Fibroblast of the conjunctiva (primary cell): ENCODE data around the gene DLEC1.
"Not testable (repeated sequence)": the region's sequence is repeated elsewhere in the genome, so short reads cannot be mapped to it uniquely, and the experiment has no call there.

Source experiments
- DNase-seq: peaks from one replicate; pipeline ENCODE4 v3.0.0-alpha.2; 2010; ENCODE audit warnings: low read depth

Gene DLEC1

DNA sequence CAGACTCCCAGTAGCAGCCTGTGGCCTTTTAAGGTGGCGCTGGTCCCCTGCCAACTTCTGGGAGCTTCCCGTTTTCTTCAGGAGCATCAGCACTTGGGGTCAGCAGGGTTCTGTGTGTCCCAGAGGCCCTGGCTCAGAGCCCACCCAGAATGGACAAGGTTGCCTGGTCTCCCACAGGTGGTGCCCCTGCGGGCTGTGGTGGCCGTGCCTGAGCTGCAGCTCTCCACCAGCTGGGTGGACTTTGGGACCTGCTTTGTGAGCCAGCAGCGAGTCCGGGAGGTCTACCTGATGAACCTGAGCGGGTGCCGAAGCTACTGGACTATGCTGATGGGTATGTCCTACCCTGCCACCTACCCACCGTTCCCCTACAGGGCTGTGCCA is 82.4 kb downstream of the DLEC1 start:
- no peak for DNase-seq

GRCh38 chr3:38121832-38122461 is 82.9 kb downstream of the DLEC1 start:
- DNase-seq: no peak

DNA sequence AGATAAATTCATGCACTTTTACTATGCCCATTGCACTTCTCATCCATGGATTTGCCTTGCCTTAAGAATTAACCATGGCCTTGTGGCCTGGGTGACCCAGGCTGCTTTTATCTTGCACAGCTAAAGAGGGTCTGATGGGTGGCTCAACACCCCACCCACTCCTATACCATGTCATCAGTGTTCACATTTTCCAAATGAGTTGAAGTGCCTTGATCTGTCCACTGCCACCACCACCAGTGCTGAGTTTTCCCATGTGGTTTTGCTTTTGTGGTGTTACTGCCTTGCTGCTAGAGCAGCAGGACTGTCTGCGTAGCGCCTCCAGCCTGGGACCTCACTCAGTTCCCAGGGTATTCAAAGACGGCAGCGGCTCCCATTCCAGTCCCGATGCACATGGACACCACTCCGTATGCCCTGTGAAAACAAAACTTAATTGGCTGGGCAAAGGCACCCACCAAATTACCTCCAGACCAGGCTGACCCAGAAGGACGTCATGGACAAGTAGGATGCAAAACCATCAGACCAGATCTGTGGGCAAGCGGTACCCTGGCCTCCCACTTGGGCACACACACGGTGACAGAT is 83.8 kb downstream of the DLEC1 start:
- no peak for DNase-seq

DNA sequence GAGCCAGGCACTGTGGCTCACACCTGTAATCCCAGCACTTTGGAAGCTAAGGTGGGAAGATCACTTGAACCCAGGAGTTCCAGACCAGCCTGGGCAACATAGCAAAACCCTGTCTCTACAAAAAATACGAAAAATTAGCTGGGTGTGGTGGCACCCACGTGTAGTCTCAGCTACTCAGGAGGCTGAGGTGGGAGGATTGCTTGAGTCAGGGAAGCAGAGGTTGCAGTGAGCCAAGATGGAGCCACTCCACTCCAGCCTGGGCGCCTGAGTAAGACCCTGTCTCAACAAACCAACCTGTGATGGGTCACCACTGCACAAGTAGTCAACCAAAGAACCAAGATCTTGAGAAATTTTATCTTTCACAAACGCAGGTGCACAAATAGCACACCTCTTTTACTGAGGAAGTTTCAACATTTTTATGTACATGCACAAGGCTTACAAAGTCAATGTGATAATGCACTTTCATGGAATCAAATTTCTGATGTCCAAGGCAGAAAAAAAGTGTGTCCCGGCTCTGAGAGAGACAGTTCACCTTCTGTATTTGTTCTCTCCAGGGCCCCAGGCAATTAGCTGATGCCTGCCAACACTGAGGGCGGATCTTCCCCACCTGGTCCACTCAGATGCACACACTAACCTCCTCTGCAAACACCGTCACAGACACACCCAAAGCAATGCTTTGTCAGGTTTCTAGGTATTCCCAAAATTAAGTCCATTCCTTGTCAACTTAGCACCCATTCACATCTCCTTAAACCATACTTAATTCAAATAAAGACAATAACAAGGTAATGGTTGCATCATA is 85.5 kb downstream of the DLEC1 start:
- no peak for DNase-seq

GRCh38 chr3:38125305-38126120 is 86.5 kb downstream of the DLEC1 start:
- DNase-seq: no peak

DNA sequence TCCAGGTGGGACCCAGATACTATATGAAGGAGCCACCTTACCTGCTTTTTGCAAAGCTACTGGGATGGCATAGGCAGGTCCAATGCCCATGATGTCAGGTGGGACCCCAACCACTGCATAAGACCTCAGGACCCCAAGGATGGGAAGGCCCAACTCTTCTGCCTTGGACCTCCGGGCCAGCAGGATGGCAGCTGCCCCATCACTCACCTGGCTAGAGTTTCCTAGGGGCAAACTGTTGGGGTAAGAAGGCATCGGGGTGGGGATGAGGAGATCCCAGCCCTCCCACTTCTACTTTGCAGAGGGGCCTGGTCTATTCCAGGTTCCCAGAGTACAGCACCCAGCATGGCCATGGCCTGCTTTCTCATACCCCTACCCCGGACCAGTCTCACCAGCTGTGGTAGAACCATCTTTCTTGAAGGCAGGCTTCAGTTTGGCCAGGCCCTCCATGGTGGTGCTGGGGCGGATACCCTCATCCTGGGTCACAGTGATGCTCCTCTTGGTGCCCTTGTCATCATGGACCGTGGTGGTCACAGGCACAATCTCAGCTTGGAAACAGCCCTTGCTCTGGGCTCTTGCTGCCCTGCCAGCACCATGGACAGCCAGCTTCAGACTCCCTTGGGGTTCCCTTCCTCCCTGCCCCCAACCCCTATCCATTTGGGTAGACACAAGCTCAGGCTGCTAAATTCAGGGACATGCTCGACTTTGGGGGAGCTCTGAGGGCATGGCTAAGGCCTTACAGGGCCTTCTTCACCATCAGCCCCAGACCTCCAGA is 87.3 kb downstream of the DLEC1 start:
- DNase-seq: no peak

DNA sequence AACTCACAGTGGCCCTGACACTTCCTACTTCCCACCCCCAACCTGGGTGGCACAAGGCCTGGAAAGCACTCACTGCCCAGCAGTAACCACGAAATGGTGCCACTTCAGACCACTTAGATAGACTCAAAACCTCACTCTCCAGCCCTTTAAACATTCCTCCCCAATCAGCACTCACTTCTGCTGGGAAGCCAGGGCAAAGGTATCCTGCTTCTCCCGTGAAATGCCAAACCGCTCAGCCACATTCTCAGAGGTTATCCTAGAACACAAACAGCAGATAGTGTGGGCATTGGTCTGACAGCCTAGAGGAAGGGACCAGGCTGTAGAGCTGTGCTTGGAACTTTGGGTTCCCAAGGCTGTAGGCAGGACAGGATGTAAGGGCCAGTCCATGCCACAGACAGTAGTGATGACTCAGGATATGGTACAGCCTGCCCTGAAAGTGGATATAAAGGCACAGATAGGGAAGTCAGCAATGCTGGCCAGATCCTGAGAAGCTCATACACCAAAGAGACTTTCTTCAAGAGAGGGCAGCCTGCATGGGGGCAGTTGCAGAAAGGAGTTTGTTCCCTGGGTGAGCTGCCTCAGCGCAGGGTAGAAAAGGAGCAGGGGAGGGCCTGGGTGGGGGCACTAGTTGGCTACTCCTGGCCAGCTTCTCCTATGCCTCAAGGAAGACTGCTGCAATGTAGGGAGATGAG is 88.7 kb downstream of the DLEC1 start:
- no peak for DNase-seq

DNA sequence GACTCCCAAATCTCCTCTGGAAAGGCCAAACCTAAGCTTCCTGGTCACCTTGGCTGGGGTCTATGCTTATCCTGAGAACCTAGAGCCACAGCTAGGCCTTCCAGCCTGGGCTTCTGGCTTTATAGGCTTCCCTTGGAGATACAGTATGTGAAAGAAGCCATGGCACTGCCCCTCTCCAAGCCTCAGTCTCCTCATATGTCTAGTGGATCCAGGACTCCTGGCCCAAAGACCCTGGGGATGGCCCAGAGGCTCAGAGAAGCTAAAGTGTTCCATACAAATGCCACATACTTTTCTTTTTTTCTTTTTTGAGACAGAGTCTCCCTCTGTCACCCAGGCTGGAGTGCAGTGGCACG is 89.3 kb downstream of the DLEC1 start:
- no peak for DNase-seq

DNA sequence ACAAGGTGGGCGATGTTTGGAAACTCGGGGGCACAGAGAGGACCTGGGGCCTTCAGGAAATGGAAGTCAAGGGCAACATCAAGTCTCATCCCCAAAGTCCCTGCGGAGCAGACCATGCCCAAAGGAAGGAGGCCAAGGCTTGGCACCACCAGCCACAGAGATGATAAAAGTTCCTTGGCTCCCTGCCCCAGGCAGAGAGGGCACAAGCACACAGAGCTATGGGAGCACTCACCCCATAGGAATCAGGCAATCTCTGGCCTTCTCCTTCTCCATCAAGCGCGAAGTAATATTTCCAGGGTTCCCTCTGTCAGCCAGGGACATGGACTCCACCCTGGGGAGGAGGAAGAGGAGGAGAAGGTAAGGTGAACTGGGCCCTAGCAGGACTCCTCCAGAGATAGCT is 90.0 kb downstream of the DLEC1 start:
- no peak for DNase-seq

DNA sequence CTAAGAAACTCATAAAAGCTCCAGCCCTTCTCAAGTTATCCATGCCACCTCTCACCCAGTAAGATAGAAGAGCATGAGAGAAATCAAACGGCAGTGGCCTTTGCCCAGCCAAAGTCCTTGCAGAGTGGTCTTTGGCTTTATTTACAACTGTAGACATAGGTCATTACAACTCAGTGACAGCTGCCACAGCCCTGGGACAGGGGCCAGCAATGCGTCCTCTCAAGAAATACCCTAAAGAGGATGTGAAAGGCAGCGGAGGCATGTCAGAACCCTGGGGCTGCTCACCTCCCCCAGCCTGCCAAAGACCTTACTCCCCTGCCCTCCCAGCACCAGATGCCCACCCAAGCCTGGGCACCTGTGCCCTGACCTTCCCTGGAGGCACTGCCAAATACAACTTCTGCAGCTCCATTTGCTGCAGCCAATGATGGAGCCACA is 91.6 kb downstream of the DLEC1 start:
- DNase-seq: no peak

- DNase-seq: peak; percentile 23
Observed at GRCh38 chr3:38131621-38132369, 92.8 kb downstream of the DLEC1 start.

GRCh38 chr3:38133209-38133556 is 94.2 kb downstream of the DLEC1 start:
- no peak for DNase-seq

- no peak for DNase-seq
Observed at GRCh38 chr3:38133557-38134405, 94.8 kb downstream of the DLEC1 start.

DNA sequence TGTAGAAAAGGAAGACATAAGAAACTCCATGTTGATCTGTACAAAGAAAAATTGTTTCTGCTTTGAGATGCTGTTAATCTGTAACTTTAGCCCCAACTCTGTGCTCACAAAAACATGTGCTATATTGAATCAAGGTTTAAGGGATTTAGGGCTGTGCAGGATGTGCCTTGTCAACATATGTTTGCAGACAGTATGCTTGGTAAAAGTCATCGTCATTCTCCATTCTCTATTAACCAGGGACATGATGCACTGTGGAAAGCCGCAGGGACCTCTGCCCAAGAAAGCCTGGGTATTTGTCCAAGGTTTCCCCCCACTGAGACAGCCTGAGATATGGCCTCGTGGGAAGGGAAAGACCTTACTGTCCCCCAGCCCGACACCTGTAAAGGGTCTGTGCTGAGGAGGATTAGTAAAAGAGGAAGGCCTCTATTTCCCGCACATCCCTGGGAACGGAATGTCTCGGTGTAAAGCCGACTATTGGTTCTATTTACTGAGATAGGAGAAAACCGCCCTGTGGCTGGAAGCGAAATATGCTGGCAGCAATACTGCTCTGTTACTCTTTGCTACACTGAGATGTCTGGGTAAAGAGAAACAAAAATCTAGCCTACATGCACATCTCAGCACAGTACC is 95.6 kb downstream of the DLEC1 start:
- DNase-seq: not testable (repeated sequence)

- not testable (repeated sequence) for DNase-seq
Observed at GRCh38 chr3:38135621-38136277, 96.7 kb downstream of the DLEC1 start.

- DNase-seq: no peak
Observed at GRCh38 chr3:38136393-38136776, 97.4 kb downstream of the DLEC1 start.

DNA sequence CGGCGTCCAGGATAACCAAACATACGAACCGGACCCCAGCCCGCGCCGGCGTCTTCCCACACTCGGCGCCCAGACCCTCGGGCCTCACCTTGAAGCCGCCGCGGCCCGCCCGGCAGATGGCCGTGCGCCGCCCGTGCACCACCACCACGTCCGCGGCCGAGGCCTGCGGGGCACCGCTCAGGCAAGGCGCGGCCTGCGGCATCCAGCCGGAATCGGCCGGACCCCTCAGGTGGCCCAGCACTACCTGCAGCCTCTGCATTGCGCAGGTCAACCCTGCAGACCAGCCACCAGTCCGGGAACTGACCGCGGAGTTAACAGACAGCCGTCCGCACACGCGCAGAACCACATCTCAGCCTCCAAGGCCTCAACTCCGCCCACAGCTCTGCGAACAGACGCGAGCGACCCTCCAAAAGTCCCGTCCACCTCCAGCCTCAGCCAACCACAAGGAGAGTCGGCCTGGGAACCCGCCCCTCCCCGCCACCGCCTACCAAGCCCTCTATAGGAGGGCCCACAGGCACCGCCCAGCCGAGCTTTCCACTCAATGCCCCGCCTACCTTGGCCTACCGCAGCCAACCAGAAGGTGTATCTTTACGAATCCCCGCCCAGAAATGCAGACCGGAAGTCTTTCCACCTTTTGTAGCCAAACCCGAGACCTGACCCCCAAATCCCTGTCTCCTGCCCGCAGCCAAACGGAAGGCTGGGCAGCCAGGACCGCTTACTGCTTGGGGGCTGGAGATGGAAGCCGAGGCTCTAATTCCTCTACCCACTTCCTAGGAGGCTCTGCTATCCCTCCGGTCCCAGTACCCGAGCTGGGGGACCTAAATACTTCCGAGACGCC is 98.0 kb downstream of the DLEC1 start, which contains the start of gene ACAA1:
Gene ACAA1 (minus strand): TSS at position 351 of the 838 bp plus-strand sequence. CDS start 92 bp downstream, at position 259.
- peak; percentile 98 for DNase-seq
